Naive B cell (primary cell): ENCODE measurements around the gene ZDHHC3. TPM values are rescaled to one million over a fixed set of nuclear protein-coding genes. Genes with fewer than 3 reads are reported as not detected.

Experiments
- ATAC-seq, 2 donors: fragments of 150-1000 bp; cut with Tn5 transposase; 2 replicates each; pipeline ENCODE4 v1.10.0; 2021; ENCODE audit warnings: low read depth in 2 of 2, mild to moderate bottlenecking in 2 of 2, moderate library complexity in 2 of 2
- DNase-seq: peaks from one replicate; pipeline ENCODE4 v3.0.0; 2022
- H3K27ac Mint-ChIP-seq, 6 donors: one replicate each; pipeline ENCODE4 v1.8.0; 2020 to 2022; ENCODE audit warnings: mild to moderate bottlenecking in 6 of 6, mixed read lengths in 6 of 6, moderate library complexity in 5 of 6, inconsistent platforms in 2 of 6
- H3K27me3 Mint-ChIP-seq, 3 donors: one replicate each; pipeline ENCODE4 v1.8.0; 2021 to 2022; ENCODE audit warnings: mixed read lengths in 3 of 3, mild to moderate bottlenecking in 1 of 3
- H3K36me3 Mint-ChIP-seq, 2 donors: one replicate each; pipeline ENCODE4 v1.8.0; 2020 to 2022; ENCODE audit warnings: mixed read lengths in 2 of 2, inconsistent platforms in 1 of 2, mild to moderate bottlenecking in 1 of 2
- H3K4me1 Mint-ChIP-seq, 3 donors: one replicate each; pipeline ENCODE4 v1.8.0; 2020 to 2022; ENCODE audit warnings: mixed read lengths in 3 of 3, inconsistent platforms in 1 of 3, mild to moderate bottlenecking in 1 of 3, moderate library complexity in 1 of 3
- H3K4me3 Mint-ChIP-seq, 8 donors: one replicate each; pipeline ENCODE4 v1.8.0; 2020 to 2022; ENCODE audit warnings: mild to moderate bottlenecking in 8 of 8, mixed read lengths in 8 of 8, moderate library complexity in 8 of 8, inconsistent platforms in 2 of 8
- H3K9me3 Mint-ChIP-seq, 7 donors: one replicate each; pipeline ENCODE4 v1.8.0; 2020 to 2022; ENCODE audit warnings: mixed read lengths in 7 of 7, mild to moderate bottlenecking in 5 of 7, inconsistent platforms in 2 of 7, moderate library complexity in 1 of 7
- polyA plus RNA-seq, 6 donors: library from polyadenylated mRNA; unstranded; fragments of 300-500 nt; fragmentation: Illumina TruSeq; gene quantifications; one replicate each; pipeline ENCODE4 v1.2.3, GENCODE V29; 2021; ENCODE audit warnings: low read depth in 6 of 6

The ZDHHC3 gene, protein sequence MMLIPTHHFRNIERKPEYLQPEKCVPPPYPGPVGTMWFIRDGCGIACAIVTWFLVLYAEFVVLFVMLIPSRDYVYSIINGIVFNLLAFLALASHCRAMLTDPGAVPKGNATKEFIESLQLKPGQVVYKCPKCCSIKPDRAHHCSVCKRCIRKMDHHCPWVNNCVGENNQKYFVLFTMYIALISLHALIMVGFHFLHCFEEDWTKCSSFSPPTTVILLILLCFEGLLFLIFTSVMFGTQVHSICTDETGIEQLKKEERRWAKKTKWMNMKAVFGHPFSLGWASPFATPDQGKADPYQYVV
- polyA plus RNA-seq: 10 to 100 TPM; 15.5 to 45.1 (median 35.3) TPM

DNA sequence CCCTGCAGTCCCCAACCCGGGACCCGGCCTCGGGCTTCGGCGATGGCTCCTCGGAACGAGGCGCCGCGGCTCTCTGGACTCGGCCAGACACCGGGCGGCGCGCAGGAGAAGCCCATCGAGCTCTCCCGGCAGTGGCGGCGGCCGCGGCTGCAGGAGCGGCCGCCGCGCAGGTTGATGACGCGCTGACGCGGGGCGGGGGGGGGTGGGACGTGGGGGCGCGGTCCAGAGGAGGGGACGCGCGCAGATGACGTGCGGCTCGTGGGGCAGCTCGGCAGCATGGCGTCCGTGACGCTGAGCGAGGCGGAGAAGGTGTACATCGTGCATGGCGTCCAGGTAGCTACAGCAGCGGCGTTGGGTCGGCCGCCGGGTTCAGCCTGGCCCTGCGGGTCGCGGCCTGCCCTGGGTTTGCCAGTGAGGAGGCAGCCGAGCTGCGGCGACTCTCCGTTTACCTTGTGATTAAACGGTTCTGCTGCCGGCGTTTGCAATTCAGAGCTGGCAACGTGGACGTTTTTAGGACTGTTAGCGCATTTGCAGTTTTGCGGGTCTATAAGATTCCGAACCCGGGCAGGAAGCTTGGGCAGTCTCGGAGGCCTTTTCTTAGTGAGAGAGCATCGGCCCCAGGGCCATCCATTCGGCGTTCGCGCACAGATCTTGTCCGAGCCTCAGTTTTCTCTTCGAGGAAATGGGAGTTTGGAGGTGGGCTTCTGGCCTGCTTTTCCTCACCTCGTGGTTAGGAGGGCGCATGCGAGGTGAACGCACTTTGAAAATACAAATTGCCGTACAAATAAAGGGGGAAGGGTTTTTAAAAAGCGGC, at the start of gene ZDHHC3, which contains the start of gene EXOSC7:
TSS of gene ZDHHC3 (minus strand) at position 173 of the 814 bp plus-strand sequence. CDS start 16,738 bp downstream, outside the sequence.
TSS of gene EXOSC7 (plus strand) at position 243 of the 814 bp plus-strand sequence. CDS start at position 277, 34 bp downstream.
- DNase-seq: peak; percentile 82
- Mint-ChIP-seq H3K4me1 (peaks cover 44 to 67% (median 55%) of the 10 kb centered on the region in 3 donors), H3K27ac (peak within 1 kb of the TSS; percentile 94 to 99 (median 96)), H3K4me3 (peak within 1 kb of the TSS; percentile 91 to 98 (median 94)), H3K36me3 (no peaks in the 10 kb centered on the region), H3K27me3 (no peaks in the 10 kb centered on the region), H3K9me3 (no peaks in the 10 kb centered on the region)
- peak; percentile 95 to 96 for ATAC-seq

DNA sequence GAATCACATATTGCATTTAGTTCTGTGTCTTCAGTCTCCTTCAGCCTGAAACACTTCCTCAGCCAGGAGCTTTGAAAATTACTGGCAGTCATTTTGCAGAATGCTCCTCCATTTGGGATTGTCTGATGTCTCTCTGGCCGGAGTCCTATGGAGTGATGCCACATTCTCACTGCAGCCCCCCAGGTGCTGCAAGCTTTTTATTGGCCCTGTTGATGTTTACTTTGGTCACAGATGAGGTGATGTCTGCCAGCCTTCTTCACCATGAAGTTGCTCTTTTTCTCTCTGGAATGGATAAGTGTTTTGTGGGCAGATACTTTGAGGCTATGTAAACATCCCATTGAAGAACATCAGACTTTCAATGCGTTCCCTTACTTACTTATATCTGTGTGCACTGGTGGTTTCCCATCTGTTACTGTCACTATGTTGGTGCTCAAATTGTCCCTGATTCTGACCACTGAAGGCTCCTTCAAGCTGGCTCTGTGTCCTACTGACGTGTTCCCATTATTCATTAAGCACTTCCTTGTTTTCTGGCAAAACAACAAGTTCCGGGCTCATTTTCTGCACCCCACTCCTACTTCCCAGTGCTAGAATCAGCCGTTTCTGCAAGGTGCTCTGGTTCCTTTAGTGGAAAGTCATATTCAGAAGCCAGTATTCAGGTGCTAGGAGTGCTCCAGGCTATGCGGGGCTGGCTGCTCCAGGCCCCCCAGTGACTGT, 48.7 kb upstream of the ZDHHC3 start:
- Mint-ChIP-seq H3K27me3 (peaks cover 5 to 16% (median 11%) of the 10 kb centered on the region in 3 donors), H3K27ac (peak overlapping the region in 1 of 6 donors; percentile 45), H3K4me3 (peak overlapping the region in 1 of 8 donors; percentile 35), H3K36me3 (no peaks in the 10 kb centered on the region), H3K9me3 (no peaks in the 10 kb centered on the region), H3K4me1 (peaks cover 0 to 4% (median 0%) of the 10 kb centered on the region in 3 donors)
- ATAC-seq (no peak), DNase-seq (no peak)

DNA sequence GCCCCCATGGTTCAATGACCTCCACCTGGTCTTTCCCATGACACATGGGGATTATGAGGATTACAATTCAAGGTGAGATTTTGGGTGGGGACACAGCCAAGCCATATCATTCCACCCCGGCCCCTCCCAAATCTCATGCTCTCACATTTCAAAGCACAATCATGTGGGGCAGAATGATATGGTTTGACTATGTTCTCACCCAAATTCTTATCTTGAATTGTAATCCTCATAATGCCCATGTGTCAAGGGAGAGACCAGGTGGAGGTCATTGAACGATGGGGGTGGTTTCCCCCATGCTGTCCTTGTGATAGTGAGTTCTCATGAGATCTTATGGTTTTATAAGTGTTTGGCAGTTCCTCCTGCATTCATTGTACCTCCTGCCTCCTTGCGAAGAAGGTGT, 47.7 kb upstream of the ZDHHC3 start:
- H3K9me3 Mint-ChIP-seq: no peaks in the 10 kb centered on the region
- no peak overlapping the region for H3K4me3 Mint-ChIP-seq
- H3K27ac Mint-ChIP-seq: no peak overlapping the region
- H3K27me3 Mint-ChIP-seq: peaks cover 5 to 10% (median 8%) of the 10 kb centered on the region in 3 donors
- ATAC-seq (no peak), DNase-seq (no peak)
- H3K4me1 Mint-ChIP-seq: peaks cover 0 to 4% (median 0%) of the 10 kb centered on the region in 3 donors
- H3K36me3 Mint-ChIP-seq: no peaks in the 10 kb centered on the region

DNA sequence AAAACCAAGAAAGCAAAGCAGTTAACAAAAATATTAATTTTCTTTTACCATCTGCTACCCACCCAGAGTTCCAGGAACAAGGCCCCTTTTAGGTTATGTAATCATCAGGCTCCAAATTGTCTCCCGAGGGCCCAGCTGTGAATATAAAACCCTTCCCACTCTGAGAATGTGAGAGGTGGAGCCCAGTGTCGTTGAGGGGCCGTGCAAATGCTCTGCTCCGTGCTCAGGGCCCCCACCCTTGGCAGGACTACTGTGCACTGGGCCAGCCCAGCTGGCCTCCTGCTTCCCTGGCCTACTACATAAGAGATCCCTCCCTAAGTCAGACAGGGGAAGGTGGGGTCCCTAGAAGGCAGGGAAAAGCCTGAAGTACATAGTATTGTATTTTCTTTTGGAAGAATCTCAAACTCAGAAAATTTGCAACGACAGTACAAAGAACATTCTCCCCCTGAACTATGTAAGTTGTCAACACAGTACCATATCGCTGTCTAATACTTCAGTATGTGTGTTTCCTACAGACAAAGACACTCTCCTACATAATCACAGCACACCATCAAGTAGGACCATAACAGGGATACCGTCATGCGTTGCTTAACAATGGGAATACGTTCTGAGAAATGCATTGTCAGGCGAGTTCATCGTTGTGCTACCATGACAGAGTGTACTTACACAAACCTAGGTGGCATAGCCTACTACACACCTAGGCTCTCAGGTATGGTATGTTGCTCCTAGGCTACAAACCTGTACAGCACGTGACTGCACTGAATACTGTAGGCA, 45.7 kb upstream of the ZDHHC3 start:
- no peak for DNase-seq
- peak overlapping the region in 2 of 6 donors; percentile 5 to 69 for H3K27ac Mint-ChIP-seq
- no peak overlapping the region for H3K4me3 Mint-ChIP-seq
- peaks cover 0 to 2% (median under 1%) of the 10 kb centered on the region in 3 donors for H3K27me3 Mint-ChIP-seq
- H3K9me3 Mint-ChIP-seq: no peaks in the 10 kb centered on the region
- H3K4me1 Mint-ChIP-seq: peaks cover 0 to 4% (median 0%) of the 10 kb centered on the region in 3 donors
- no peak for ATAC-seq
- H3K36me3 Mint-ChIP-seq: no peaks in the 10 kb centered on the region

DNA sequence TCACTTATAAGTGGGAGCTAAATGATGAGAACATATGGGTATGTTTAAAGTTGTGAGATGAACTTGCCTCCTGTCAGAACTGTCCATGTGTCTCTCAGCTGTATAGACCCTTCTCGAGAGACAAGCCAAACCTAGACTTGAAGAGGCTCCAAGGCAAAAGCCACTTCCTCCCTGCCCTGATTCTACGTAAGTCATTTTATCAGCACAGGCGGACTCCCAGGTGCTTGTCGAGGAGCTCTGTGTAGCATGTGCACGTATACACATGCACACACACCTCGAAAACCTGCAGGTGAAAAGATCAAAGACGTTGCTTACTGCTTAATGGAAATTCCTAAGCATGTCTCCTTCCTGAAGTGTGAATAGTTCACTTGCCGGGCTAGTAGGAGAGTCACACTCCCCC, 44.6 kb upstream of the ZDHHC3 start:
- Mint-ChIP-seq H3K4me1 (peaks cover 0 to 4% (median 0%) of the 10 kb centered on the region in 3 donors), H3K9me3 (no peaks in the 10 kb centered on the region), H3K4me3 (no peak overlapping the region), H3K36me3 (peaks cover 0 to 7% of the 10 kb centered on the region in 2 donors), H3K27me3 (no peaks in the 10 kb centered on the region), H3K27ac (peak overlapping the region in 1 of 6 donors; percentile 39)
- DNase-seq (no peak), ATAC-seq (no peak)

DNA sequence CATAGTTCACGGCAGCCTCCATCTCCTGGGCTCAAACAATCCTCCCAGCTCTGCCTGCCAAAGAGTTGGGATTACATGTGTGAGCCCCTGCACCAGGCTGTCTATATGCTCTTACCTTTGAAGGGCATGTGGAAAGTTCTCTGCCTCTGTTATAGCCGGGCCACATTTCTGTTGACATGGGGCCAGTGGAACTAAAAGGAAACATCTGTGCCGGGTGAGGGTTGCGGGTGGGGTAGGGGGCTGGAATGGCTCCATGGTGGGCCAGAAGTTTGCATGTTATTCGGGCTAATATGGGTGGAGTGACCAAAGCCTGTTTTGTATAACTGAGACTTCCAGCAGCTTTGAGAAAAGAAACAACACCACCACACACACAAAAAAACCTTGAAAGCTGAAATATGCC, 41.8 kb upstream of the ZDHHC3 start:
- ATAC-seq: no peak
- H3K27ac Mint-ChIP-seq: peak overlapping the region in 1 of 6 donors; percentile 65
- no peaks in the 10 kb centered on the region for H3K9me3 Mint-ChIP-seq
- no peaks in the 10 kb centered on the region for H3K27me3 Mint-ChIP-seq
- no peak for DNase-seq
- peaks cover 5 to 11% of the 10 kb centered on the region in 2 donors for H3K36me3 Mint-ChIP-seq
- no peak overlapping the region for H3K4me3 Mint-ChIP-seq
- H3K4me1 Mint-ChIP-seq: peaks cover 0 to 4% (median 0%) of the 10 kb centered on the region in 3 donors

DNA sequence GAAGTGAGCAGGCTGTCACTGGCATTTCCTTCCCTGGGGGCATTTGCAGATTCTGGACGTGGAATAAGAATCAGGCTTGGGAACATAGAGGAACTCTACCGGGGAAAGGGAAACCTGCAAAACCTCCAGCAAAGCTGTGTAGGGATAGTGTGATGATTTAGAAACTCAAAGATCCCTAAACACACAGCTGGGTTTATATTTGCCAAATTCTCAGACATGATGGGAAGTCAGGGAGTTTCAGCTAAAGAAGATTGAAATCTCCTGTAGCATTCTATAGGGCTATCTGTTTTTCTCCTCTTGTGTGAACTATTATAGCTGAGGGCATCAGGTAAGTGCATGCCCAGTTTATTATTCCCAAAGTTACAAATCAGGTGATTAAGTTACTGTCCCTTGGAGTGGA, 40.9 kb upstream of the ZDHHC3 start:
- Mint-ChIP-seq H3K9me3 (no peaks in the 10 kb centered on the region), H3K4me1 (peaks cover 3 to 12% (median 8%) of the 10 kb centered on the region in 3 donors), H3K4me3 (no peak overlapping the region), H3K27ac (no peak overlapping the region), H3K36me3 (peaks cover 8 to 15% of the 10 kb centered on the region in 2 donors), H3K27me3 (no peaks in the 10 kb centered on the region)
- DNase-seq (no peak), ATAC-seq (no peak)

DNA sequence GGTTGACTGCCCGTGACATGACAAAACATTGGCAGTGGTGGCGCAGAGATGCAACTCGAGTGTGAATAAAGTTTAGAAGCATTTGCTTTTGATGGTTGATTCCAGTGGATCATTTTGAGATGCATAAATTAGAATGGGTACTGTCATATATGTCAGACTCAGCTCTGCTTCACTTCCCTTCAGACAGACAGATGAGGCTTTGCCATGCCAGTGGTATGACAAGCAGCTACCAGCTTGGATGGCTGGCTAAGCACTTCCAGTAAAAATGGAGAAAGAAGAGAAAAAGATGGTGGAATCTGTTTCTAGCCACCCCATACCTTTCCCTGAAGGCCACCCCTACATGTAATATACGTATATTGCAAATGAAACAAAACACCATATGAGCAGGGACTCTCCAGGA, 36.6 kb upstream of the ZDHHC3 start:
- H3K9me3 Mint-ChIP-seq: no peaks in the 10 kb centered on the region
- H3K36me3 Mint-ChIP-seq: peaks cover 17 to 22% of the 10 kb centered on the region in 2 donors
- H3K27me3 Mint-ChIP-seq: no peaks in the 10 kb centered on the region
- H3K27ac Mint-ChIP-seq: peak overlapping the region in 2 of 6 donors; percentile 22 to 39
- H3K4me3 Mint-ChIP-seq: no peak overlapping the region
- DNase-seq: no peak
- no peak for ATAC-seq
- peaks cover 14 to 27% (median 21%) of the 10 kb centered on the region in 3 donors for H3K4me1 Mint-ChIP-seq

DNA sequence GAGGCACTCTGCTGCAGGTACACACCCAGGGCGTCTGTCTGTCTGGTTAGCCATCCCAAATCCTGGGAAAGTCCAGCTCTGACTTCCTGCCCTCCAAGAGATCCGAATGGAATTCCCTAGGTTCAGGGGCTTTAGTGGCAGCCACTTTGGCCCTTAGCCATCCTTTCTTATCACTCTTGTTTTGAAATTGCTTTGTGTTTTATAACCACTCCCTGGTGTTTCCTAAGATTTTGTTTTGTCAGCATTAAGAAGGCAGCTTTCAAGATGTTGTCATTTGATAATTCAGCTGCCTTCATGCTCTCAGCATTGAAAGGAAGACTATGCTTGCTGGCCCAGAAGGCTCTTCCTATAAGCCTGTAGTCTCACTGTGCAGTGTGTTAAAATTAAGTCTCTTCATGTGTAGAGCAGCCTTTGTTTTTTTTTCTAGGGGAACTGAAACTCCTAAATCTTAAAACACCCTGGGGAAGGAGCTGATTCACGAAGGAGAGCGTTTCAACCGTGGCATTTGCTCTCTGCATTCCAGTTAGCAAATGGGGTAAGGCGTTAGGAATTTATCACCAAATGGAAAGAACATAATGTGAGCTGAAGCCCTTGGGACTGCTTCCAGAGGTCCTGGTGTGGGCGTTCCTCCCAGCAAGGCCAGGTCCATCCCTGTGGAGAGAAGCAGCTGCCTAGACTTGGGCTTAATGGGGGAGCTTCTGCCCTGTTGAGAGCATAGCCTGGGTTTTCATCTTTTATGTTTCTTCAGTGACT, 36.0 kb upstream of the ZDHHC3 start:
- H3K4me1 Mint-ChIP-seq: peaks cover 16 to 27% (median 21%) of the 10 kb centered on the region in 3 donors
- ATAC-seq (peak; percentile 51 to 62), DNase-seq (peak; percentile 18)
- H3K9me3 Mint-ChIP-seq: peaks cover 0 to 2% (median 0%) of the 10 kb centered on the region in 7 donors
- peak overlapping the region in 1 of 8 donors; percentile 5 for H3K4me3 Mint-ChIP-seq
- H3K36me3 Mint-ChIP-seq: peaks cover 19 to 26% of the 10 kb centered on the region in 2 donors
- H3K27me3 Mint-ChIP-seq: no peaks in the 10 kb centered on the region
- H3K27ac Mint-ChIP-seq: peak overlapping the region; percentile 8 to 89 (median 35)

DNA sequence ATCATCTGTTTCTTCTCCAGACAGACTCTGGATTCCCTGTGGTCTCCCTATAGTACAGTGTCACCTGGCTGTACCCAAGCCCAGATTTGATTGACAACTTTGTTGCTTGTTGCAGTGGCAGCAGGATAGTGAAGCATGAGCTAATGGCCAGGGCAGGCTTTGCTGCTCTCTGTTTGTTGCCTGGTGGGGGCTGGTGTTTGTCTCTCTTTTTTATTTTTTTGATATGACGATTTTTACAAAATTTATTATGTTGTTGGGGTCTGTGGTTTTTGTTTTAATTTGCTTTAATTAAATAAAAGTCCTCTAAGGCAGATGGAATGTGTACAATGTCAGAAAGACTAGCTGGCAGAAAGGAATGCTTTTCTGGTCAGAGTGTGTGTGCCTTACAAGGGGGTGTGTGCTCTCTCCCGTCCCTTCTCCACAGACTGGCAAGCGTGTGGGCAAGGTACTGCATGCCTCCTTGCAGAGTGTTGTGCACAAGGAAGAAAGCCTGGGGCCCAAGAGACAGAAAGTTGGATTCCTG, 34.9 kb upstream of the ZDHHC3 start:
- Mint-ChIP-seq H3K36me3 (peaks cover 20 to 21% of the 10 kb centered on the region in 2 donors), H3K27ac (peak overlapping the region in 1 of 6 donors; percentile 86), H3K4me3 (peak overlapping the region in 1 of 8 donors; percentile 56), H3K4me1 (peaks cover 18 to 27% (median 21%) of the 10 kb centered on the region in 3 donors), H3K9me3 (peaks cover 0 to 2% (median 0%) of the 10 kb centered on the region in 7 donors), H3K27me3 (no peaks in the 10 kb centered on the region)
- DNase-seq (no peak), ATAC-seq (no peak)

DNA sequence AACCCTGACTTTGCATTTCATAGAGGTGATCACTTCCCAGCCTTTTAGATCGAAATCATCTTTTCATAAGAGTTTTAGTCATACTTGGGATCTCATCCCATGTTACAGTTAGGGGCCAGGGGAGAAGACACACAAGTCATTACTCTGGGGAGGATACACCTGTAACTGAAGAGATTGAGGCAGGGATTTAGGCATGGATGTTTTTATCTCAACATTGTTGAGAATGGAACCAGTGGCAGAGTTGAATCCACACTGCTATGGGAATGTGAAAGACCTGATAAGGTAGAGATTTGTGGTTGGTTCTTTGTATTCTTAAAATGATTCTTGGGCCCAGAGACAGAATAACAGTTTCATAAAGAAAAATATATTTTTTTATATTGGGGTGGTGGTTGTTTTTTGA, 33.9 kb upstream of the ZDHHC3 start:
- Mint-ChIP-seq H3K36me3 (peaks cover 29 to 31% of the 10 kb centered on the region in 2 donors), H3K27ac (no peak overlapping the region)

More for the DNA sequence above, 33.9 kb upstream of the ZDHHC3 start:
- ATAC-seq: no peak
- Mint-ChIP-seq H3K27me3 (no peaks in the 10 kb centered on the region), H3K9me3 (peaks cover 0 to 2% (median 0%) of the 10 kb centered on the region in 7 donors), H3K4me1 (peaks cover 21 to 27% (median 21%) of the 10 kb centered on the region in 3 donors), H3K4me3 (no peak overlapping the region)
- DNase-seq: no peak
